Parathyroid adenoma (tissue), 2 donors: ENCODE data around the gene CNTN5.

ENCODE experiments used
- H2AFZ ChIP-seq: fragments of 300-600 bp; sonication (generic); one replicate; pipeline ENCODE4 v1.7.0; 2017; ENCODE audit warnings: antibody characterized with exemption, mild to moderate bottlenecking
- H3K27ac ChIP-seq: fragments of 300-600 bp; sonication (generic); one replicate; pipeline ENCODE4 v1.7.0; 2017
- H3K27me3 ChIP-seq: fragments of 300-600 bp; sonication (generic); one replicate; pipeline ENCODE4 v1.7.0; 2017; ENCODE audit warnings: low read length; ENCODE audit not compliant: control insufficient read depth, insufficient read depth
- H3K36me3 ChIP-seq: fragments of 300-600 bp; sonication (generic); one replicate; pipeline ENCODE4 v1.7.0; 2017; ENCODE audit warnings: low read length; ENCODE audit not compliant: control insufficient read depth, insufficient read depth
- H3K4me1 ChIP-seq: fragments of 300-600 bp; sonication (generic); one replicate; pipeline ENCODE4 v1.7.0; 2017; ENCODE audit warnings: control low read depth
- H3K4me2 ChIP-seq: fragments of 300-600 bp; sonication (generic); one replicate; pipeline ENCODE4 v1.7.0; 2017; ENCODE audit warnings: low read length
- H3K4me3 ChIP-seq: fragments of 300-600 bp; sonication (generic); one replicate; pipeline ENCODE4 v1.7.0; 2017; ENCODE audit warnings: low read depth, low read length
- H3K79me2 ChIP-seq: fragments of 300-600 bp; sonication (generic); one replicate; pipeline ENCODE4 v1.7.0; 2017; ENCODE audit warnings: control low read depth
- H3K9ac ChIP-seq: fragments of 300-600 bp; sonication (generic); one replicate; pipeline ENCODE4 v1.7.0; 2017; ENCODE audit warnings: mild to moderate bottlenecking
- H3K9me3 ChIP-seq: fragments of 300-600 bp; sonication (generic); one replicate; pipeline ENCODE4 v1.7.0; 2017; ENCODE audit warnings: low read length; ENCODE audit not compliant: control insufficient read depth
- CTCF ChIP-seq: fragments of 300-600 bp; sonication (generic); IDR thresholded peaks from one replicate; pipeline ENCODE4 v1.7.0; 2017; ENCODE audit warnings: antibody characterized with exemption, mild to moderate bottlenecking
- donor health status: primary hyperparathyroidism.

CNTN5 gene

GRCh38 chr11:99638073-99638553, 617.4 kb downstream of the CNTN5 start:
- Histone ChIP-seq H3K9me3 (no peaks in the 10 kb centered on the region), H3K79me2 (no peaks in the 10 kb centered on the region), H3K36me3 (no peaks in the 10 kb centered on the region), H3K4me2 (no peak overlapping the region), H3K4me1 (no peaks in the 10 kb centered on the region), H3K9ac (no peak overlapping the region), H3K27ac (no peak overlapping the region), H2AFZ (no peak overlapping the region), H3K27me3 (no peaks in the 10 kb centered on the region), H3K4me3 (no peak overlapping the region)
- TF ChIP-seq CTCF: no peak

- no peak overlapping the region for H2AFZ ChIP-seq
- no peak for TF ChIP-seq CTCF
Observed at GRCh38 chr11:99640671-99641070, 619.9 kb downstream of the CNTN5 start.

GRCh38 chr11:99645934-99646333, 625.2 kb downstream of the CNTN5 start:
- Histone ChIP-seq H3K4me1 (no peaks in the 10 kb centered on the region), H3K36me3 (no peaks in the 10 kb centered on the region), H3K4me2 (no peak overlapping the region), H3K79me2 (no peaks in the 10 kb centered on the region), H3K9me3 (no peaks in the 10 kb centered on the region), H3K27me3 (no peaks in the 10 kb centered on the region), H3K9ac (no peak overlapping the region), H3K4me3 (no peak overlapping the region), H3K27ac (no peak overlapping the region), H2AFZ (no peak overlapping the region)
- TF ChIP-seq CTCF: no peak

More at GRCh38 chr11:99640671-99641070, 619.9 kb downstream of the CNTN5 start:
- Histone ChIP-seq H3K27ac (no peak overlapping the region), H3K4me1 (no peaks in the 10 kb centered on the region), H3K79me2 (no peaks in the 10 kb centered on the region), H3K4me2 (no peak overlapping the region), H3K36me3 (no peaks in the 10 kb centered on the region), H3K9ac (no peak overlapping the region), H3K27me3 (no peaks in the 10 kb centered on the region), H3K4me3 (no peak overlapping the region), H3K9me3 (no peaks in the 10 kb centered on the region)

- Histone ChIP-seq H3K9me3 (no peaks in the 10 kb centered on the region), H3K4me1 (no peaks in the 10 kb centered on the region), H3K27ac (no peak overlapping the region), H3K27me3 (no peaks in the 10 kb centered on the region), H2AFZ (no peak overlapping the region), H3K79me2 (no peaks in the 10 kb centered on the region), H3K4me3 (no peak overlapping the region), H3K36me3 (no peaks in the 10 kb centered on the region), H3K9ac (no peak overlapping the region), H3K4me2 (no peak overlapping the region)
- no peak for TF ChIP-seq CTCF
Observed at GRCh38 chr11:99670067-99670676, 649.4 kb downstream of the CNTN5 start.

GRCh38 chr11:99671808-99672409, 651.2 kb downstream of the CNTN5 start:
- Histone ChIP-seq H3K27me3 (no peaks in the 10 kb centered on the region), H3K27ac (no peak overlapping the region), H3K79me2 (no peaks in the 10 kb centered on the region), H3K9me3 (no peaks in the 10 kb centered on the region), H3K36me3 (no peaks in the 10 kb centered on the region), H3K4me1 (no peaks in the 10 kb centered on the region), H2AFZ (no peak overlapping the region), H3K4me3 (no peak overlapping the region), H3K4me2 (no peak overlapping the region), H3K9ac (no peak overlapping the region)
- no peak for TF ChIP-seq CTCF
